Fibroblast of gingiva (primary cell): ENCODE results near the gene TEC.
"Not testable (repeated sequence)": the region's sequence is repeated elsewhere in the genome, so short reads cannot be mapped to it uniquely, and the experiment has no call there.

Experiments
- DNase-seq: peaks from one replicate; pipeline ENCODE4 v3.0.0-alpha.2; 2011; ENCODE audit warnings: low read depth

The TEC gene

GRCh38 chr4:48242511-48243195, 27.0 kb downstream of the TEC start:
- DNase-seq: no peak

- no peak for DNase-seq
Observed at GRCh38 chr4:48241731-48242130, 27.9 kb downstream of the TEC start.

DNA sequence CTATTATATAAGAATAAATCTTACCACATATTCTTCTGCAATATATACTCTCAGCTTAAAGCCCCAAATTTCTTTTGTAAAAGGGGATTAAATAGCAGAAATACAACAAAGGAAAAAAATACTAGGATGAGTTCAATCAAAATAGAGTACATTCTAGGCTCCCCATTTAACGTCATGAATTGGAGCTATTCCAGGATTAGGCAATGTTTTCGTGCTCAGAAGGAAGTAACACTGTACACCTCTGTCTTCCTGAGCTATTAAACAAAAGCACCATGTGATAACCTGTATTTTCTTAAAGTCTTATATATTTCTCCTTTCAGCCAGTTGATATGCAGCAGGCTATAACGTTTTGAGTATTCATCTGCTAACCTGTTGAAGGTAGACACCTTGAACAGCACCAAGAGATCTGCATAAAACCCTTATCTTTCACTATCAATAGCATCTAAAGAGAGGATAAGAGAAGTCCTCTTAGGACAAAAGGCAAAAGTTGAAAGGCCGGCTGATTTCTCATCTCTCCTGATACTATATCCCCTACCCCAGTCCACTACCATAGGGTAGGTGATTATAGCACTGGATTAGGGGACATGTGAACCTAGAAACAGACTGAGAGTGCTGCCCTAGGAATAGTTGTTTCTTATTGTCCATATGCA, 31.5 kb downstream of the TEC start:
- peak; percentile 26 for DNase-seq

DNA sequence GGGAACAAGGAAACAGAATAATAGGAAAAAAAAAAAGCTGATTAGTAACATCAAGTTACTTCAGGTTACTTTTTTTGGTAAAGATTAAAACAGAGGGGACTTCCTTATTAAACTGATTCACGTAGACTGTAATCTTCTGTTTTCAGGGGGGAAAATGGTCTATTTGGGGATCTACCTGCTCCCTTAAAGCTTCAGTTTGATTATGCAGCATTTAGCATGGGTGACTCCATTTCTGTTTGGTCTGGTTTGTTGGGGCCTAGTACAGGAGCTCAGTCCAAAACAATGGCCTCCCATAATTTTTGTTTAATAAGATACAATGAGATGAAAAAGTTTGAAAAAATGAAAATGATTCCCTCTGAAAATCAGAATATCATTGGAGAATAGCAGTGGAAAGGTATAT, 34.6 kb downstream of the TEC start:
- DNase-seq: no peak

GRCh38 chr4:48234575-48234974, 35.1 kb downstream of the TEC start:
- no peak for DNase-seq

DNA sequence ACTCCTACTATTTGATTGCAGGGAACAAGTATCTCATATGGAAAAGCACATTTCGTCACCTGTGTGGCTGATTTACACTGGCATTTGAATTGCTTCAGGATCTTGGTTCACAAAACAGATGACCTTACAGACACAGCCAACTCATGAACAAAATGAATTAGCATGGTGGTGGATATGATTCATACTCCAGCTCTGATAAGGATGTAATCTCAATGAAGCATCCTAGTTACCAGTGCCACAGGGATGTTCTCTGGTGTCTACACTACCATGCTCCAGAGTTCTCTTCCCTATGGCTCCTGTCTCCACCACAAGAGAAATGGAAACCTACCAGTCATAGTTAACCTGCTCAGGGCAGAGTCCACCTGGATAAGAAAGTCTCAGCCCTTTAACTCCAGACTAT, 40.7 kb downstream of the TEC start:
- DNase-seq: no peak

DNA sequence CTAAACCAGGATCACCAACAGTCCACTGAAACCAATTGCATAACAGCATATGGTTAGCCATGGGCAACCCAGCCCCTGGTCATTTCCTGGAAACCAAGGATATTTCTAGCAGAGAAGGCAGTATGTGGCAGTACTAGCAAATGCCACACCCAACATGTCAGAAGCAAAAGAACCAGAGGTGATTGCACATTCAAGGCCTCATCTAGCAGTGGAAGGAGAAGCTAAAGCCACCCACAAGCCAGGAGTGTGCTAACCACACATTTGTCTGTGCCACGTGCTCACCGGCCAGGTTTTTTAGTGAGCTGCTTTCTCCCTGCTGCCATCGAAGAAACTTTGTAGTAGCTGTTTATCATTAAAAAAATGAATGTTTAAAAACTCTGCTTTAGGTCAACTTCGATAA, 42.0 kb downstream of the TEC start:
- DNase-seq: peak; percentile 20

DNA sequence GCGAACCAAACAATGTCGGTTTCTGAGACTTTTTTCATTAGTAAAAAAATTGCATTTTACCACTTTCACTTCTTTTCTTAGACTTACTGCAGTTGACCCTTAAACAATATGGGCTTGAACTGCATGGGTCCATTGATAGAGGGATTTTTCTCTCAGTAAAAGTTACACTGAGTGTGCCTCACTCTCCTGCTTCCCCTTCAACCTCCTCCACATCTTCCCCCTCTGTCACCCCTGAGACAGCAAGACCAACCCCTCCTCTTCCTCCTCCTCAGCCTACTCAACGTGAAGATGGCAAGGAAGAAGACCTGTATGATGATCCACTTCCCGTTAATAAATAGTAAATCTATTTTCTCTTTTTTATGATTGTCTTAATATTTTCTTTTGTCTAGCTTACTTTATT, 43.4 kb downstream of the TEC start:
- DNase-seq: no peak

GRCh38 chr4:48225368-48226141, 44.1 kb downstream of the TEC start:
- DNase-seq: no peak

- DNase-seq: no peak
Observed at GRCh38 chr4:48224606-48225005, 45.0 kb downstream of the TEC start.

DNA sequence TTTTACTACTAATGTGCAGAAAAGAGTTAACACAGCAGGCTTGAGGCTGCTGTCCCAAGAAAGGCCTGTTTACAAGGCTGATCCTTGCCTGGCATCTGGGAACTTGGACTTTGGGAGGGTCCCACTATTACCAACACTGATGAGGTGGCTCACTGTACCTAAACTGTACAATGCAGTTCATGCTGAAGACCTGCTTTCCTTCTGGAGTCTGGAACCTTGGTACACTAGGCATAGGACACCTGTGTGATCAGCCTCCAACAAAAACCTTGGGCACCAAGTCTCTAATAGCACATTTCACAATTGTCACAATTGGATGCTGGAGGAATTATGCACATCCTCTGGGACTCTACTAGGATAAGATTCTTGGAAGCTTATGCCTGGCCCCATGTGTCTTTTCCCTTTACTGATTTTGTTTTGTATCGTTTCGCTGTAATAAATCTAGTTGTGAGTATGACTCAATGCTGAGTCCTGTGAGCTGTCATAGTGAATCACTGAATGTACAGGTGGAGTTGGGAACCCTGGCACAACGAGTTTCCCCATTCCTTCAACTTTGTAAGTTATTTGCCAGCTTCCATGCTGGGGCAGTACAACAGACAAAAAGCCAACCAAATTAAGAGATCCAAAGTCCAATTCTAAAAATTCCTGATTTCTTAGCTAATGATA, 45.9 kb downstream of the TEC start:
- DNase-seq: peak; percentile 64

DNA sequence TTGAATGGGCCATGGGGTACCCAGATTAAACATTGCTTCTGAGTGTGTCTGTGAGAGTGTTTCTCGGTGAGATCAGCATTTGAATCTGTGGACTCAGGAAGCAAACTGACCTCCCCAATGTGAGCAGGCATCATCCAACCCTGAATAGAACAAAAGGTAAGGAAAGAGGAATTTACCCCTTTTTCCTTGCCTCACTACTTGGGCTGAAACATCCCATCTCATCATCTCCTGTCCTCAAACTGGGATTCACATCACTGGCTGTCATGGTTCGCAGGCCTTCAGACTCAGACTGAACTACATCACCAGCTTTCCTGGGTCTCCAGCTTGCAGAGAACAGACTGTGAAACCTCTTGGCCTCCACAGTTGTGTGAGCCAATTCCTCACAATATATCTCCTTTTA, 47.1 kb downstream of the TEC start:
- no peak for DNase-seq

GRCh38 chr4:48219430-48219829, 50.2 kb downstream of the TEC start:
- not testable (repeated sequence) for DNase-seq

DNA sequence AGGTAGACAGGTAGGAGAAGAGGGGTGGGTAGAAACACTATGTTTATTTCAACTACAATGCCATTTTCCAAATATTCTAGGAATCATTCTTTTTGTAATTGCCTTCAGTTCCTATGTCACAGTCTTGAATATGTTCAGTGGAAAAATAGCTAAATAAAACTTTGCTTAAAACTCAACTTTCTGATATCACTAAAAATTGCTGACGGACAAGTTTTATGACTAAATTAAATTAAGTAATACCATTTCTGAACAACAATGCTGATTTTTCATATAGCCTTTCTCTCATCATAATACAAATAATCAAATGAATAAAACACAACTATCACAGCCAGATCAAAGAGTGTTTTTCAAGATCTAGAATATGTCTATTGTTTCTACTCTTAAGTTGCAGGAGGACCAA, 53.1 kb downstream of the TEC start:
- DNase-seq: no peak

- DNase-seq: no peak
Observed at GRCh38 chr4:48215977-48216376, 53.7 kb downstream of the TEC start.

DNA sequence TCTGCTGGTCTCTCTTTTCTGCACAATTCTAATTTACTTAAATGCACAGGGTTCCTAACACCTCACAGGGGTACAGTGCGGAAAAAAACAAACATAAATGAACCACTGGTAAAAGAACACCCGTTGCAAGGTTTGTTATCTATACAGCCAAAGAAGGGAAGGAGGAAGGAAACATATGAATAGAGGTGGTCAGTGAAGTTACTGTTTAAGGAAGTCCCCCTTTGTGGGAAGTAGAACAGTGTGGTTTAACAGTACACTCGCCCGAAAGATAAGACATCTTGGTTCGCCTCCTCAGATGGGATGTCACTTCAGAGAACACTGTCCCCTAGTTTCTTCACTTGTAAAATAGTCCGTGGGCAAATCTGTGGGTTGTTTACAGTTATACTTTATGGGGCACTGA, 57.5 kb downstream of the TEC start:
- no peak for DNase-seq

DNA sequence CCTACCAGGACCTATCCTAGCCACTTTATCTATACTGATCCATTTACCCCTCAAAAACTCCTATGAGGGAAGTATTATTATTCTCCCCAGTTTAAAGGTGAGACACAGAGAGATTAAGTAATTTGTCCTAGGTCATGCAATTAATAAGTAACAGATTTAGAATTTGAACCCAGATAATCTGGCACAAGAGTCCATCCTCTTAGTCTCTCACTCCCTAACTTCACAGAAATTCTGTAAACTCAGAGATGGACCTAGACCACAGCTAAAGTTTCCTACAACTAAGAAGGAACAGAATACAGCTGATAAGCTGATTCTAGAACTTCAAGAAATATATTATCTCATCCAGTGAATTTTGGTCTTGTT, 58.7 kb downstream of the TEC start:
- DNase-seq: no peak

GRCh38 chr4:48205626-48206025, 64.0 kb downstream of the TEC start:
- DNase-seq: no peak

DNA sequence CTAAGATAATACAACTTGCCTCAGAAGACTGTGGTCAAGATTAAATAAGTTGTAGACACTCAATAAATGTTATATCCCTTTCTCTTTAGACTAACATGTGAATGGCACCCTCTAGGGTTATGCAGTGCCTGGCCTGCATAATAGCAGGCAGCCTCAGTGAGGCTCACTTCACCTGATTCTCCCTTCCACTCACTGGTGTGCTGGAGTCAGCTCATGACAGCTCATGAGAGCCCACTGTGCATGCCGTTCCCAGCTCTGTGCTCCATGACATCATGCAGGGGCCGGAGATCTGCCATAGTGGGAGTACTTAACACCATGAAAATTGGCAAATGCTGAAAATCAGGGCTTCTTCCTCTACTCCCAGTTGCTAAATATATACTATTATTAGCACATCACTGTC, 64.5 kb downstream of the TEC start:
- no peak for DNase-seq

DNA sequence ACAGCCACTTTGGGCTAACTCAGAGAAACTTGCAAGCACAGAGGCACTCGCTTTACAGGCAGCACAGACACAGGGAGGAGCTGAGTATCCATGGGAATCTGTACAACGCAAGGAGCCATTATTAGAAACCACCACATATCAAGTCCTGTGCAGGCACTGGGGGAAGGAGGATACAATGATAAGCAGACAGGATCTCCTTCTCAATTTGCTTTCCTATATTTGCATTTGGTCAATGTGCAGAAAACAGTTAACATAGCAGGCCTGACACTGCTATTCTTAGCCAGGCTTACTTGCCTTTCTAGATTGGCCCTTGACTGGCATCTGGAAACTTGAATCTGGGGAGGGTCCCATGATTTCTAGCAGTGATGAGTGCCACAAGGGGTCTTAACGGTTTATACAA, 65.8 kb downstream of the TEC start:
- no peak for DNase-seq

GRCh38 chr4:48197643-48198237, 71.9 kb downstream of the TEC start:
- DNase-seq: no peak

- DNase-seq: no peak
Observed at GRCh38 chr4:48196758-48197504, 72.7 kb downstream of the TEC start.
